Kidney epithelial cell (primary cell): ENCODE measurements around the gene LHX4. TPM values are rescaled to one million over a fixed set of nuclear protein-coding genes. Genes with fewer than 3 reads are reported as not detected.

Experiments
- DNase-seq: peaks from one replicate; pipeline ENCODE4 v3.0.0-alpha.2; 2010; ENCODE audit warnings: low read depth
- H3K27me3 ChIP-seq: 2 replicates; pipeline ENCODE4 v1.6.0; 2011; ENCODE audit warnings: low read length; ENCODE audit not compliant: control insufficient read depth, insufficient read depth
- H3K36me3 ChIP-seq: 2 replicates; pipeline ENCODE4 v1.5.1; 2011; ENCODE audit warnings: low read length; ENCODE audit not compliant: control insufficient read depth, insufficient read depth
- H3K4me3 ChIP-seq: 2 replicates; pipeline ENCODE4 v1.5.1; 2011; ENCODE audit warnings: low read depth, mild to moderate bottlenecking, control low read depth, low read length
- total RNA-seq: library from RNA; depleted of rRNA; stranded (reverse); fragments of >200 nt; gene quantifications from 2 replicates; pipeline ENCODE4 v1.2.3, GENCODE V29; 2015
- TF ChIP-seq, protein P1 (sequence below): IDR thresholded peaks from 2 replicates; pipeline ENCODE4 v1.5.1; 2011; ENCODE audit warnings: mild to moderate bottlenecking, moderate library complexity, low read length, control low read depth, inconsistent platforms; ENCODE audit not compliant: insufficient read depth, poor library complexity, severe bottlenecking

Gene LHX4
- total RNA-seq, 1 donor from 2014 or later: not detected

GRCh38 chr1:180311011-180311730, 81.1 kb downstream of the LHX4 start:
- DNase-seq: no peak
- Histone ChIP-seq H3K27me3 (no peaks in the 10 kb centered on the region), H3K36me3 (no peaks in the 10 kb centered on the region), H3K4me3 (no peak overlapping the region)
- TF ChIP-seq, protein P1, sequence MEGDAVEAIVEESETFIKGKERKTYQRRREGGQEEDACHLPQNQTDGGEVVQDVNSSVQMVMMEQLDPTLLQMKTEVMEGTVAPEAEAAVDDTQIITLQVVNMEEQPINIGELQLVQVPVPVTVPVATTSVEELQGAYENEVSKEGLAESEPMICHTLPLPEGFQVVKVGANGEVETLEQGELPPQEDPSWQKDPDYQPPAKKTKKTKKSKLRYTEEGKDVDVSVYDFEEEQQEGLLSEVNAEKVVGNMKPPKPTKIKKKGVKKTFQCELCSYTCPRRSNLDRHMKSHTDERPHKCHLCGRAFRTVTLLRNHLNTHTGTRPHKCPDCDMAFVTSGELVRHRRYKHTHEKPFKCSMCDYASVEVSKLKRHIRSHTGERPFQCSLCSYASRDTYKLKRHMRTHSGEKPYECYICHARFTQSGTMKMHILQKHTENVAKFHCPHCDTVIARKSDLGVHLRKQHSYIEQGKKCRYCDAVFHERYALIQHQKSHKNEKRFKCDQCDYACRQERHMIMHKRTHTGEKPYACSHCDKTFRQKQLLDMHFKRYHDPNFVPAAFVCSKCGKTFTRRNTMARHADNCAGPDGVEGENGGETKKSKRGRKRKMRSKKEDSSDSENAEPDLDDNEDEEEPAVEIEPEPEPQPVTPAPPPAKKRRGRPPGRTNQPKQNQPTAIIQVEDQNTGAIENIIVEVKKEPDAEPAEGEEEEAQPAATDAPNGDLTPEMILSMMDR: no peak

DNA sequence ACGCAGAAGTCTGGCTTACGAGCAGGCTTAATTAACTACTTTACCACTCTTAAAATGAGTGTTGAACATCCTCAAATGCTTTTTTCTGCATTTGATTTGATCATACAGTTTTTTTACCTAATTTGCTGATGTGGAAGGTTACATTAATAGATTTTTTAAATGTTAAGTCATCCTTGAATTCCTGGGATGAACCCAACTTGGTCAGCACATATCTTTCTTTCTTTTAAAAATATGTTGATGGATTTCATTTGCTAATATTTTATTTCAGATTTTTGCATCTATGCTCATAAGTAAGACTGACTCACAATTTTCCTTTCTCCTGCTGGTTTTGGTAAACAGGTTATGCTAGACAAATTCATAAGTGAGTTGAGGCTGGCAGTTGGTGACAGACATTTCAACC, 82.9 kb downstream of the LHX4 start:
- Histone ChIP-seq H3K36me3 (no peaks in the 10 kb centered on the region), H3K4me3 (no peak overlapping the region), H3K27me3 (no peaks in the 10 kb centered on the region)
- TF ChIP-seq, protein P1: no peak
- no peak for DNase-seq

DNA sequence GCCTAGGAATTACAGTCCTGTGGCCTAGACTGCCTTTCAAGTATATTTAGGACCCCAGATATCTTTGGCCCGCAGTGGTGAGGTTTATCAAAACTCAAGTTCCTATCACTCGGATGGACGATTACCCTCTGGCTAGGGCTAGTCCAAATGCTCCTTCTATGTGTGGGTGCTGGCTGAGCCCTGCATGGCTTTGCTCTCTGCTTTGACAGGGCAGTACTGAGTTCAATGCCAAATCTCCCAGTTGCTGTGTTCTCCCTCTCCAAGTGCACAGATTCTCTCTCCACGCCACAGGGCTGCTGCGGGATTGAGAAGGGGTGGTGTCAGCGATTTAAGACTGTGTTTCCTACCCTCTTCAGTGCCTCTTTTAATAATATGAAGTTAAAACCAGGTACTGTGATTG, 97.0 kb downstream of the LHX4 start:
- TF ChIP-seq, protein P1: no peak
- Histone ChIP-seq H3K36me3 (no peaks in the 10 kb centered on the region), H3K27me3 (no peaks in the 10 kb centered on the region), H3K4me3 (no peak overlapping the region)
- DNase-seq: no peak

Other genes starting within 250 kb of the LHX4 start
- 202 and 225 TPM in 2 replicates for gene QSOX1, start 75.4 kb upstream of the LHX4 start, total RNA-seq